Naive thymus-derived CD4-positive, alpha-beta T cell (primary cell): ENCODE results near the gene TMC5. TPM values are rescaled to one million over a fixed set of nuclear protein-coding genes. Genes with fewer than 3 reads are reported as not detected.

Source experiments
- ATAC-seq: fragments of 150-1000 bp; cut with Tn5 transposase; 2 replicates; pipeline ENCODE4 v1.10.0; 2021; ENCODE audit warnings: mild to moderate bottlenecking, moderate library complexity
- CTCF ChIA-PET: fragments of 350-600 bp; sonication (Branson Sonifier 250); formaldehyde crosslinking; loops from one replicate; lab custom pipeline; 2021; ENCODE audit warnings: antibody characterized with exemption; lab: Charles Lee
- POLR2A ChIA-PET: fragments of 350-600 bp; sonication (Branson Sonifier 250); formaldehyde crosslinking; loops from one replicate; lab custom pipeline; 2021; ENCODE audit warnings: antibody characterized with exemption, inconsistent platforms; lab: Charles Lee
- DNase-seq, 9 donors: peaks; one replicate each; pipeline versions ENCODE4 v3.0.0 to v3.0.0-alpha.2; 2020 to 2022; ENCODE audit warnings: mixed read lengths in 1 of 9
- H3K27ac ChIP-seq: one replicate; pipeline ENCODE4 v1.7.0; 2013; ENCODE audit warnings: mild to moderate bottlenecking, low read depth, low read length, moderate library complexity
- H3K27me3 ChIP-seq, 2 donors: one replicate each; pipeline ENCODE4 v1.7.0; 2013; ENCODE audit warnings: low read length in 2 of 2, mild to moderate bottlenecking in 2 of 2, moderate library complexity in 2 of 2; ENCODE audit not compliant: control insufficient read depth in 2 of 2, insufficient read depth in 2 of 2
- H3K36me3 ChIP-seq, 3 experiments: 1 replicate in 2 of 3; 2 replicates in 1 of 3; pipeline ENCODE4 v1.7.0; 2013; ENCODE audit warnings: low read length in 3 of 3, mild to moderate bottlenecking in 3 of 3, moderate library complexity in 1 of 3; ENCODE audit not compliant: insufficient read depth in 3 of 3, control insufficient read depth in 2 of 3
- H3K4me1 ChIP-seq, 2 donors: one replicate each; pipeline ENCODE4 v1.7.0; 2013; ENCODE audit warnings: low read length in 2 of 2, mild to moderate bottlenecking in 2 of 2, moderate library complexity in 1 of 2; ENCODE audit not compliant: control insufficient read depth in 2 of 2, insufficient read depth in 2 of 2
- H3K4me3 ChIP-seq: 2 replicates; pipeline ENCODE4 v1.7.0; 2013; ENCODE audit warnings: mild to moderate bottlenecking, low read length
- H3K9me3 ChIP-seq, 3 experiments: 1 replicate in 2 of 3; 2 replicates in 1 of 3; pipeline ENCODE4 v1.7.0; 2013; ENCODE audit warnings: low read length in 3 of 3; ENCODE audit not compliant: control insufficient read depth in 2 of 3
- H3K27ac Mint-ChIP-seq, 9 donors: one replicate each; pipeline ENCODE4 v1.8.0; 2020 to 2022; ENCODE audit warnings: mixed read lengths in 9 of 9, mild to moderate bottlenecking in 8 of 9, moderate library complexity in 5 of 9, inconsistent platforms in 2 of 9
- H3K27me3 Mint-ChIP-seq, 5 donors: one replicate each; pipeline ENCODE4 v1.8.0; 2021 to 2022; ENCODE audit warnings: mixed read lengths in 5 of 5, mild to moderate bottlenecking in 1 of 5
- H3K36me3 Mint-ChIP-seq, 5 donors: one replicate each; pipeline ENCODE4 v1.8.0; 2020 to 2022; ENCODE audit warnings: mixed read lengths in 5 of 5, mild to moderate bottlenecking in 3 of 5, inconsistent platforms in 1 of 5
- H3K4me1 Mint-ChIP-seq, 7 donors: one replicate each; pipeline ENCODE4 v1.8.0; 2020 to 2022; ENCODE audit warnings: mixed read lengths in 7 of 7, mild to moderate bottlenecking in 3 of 7, inconsistent platforms in 1 of 7
- H3K4me3 Mint-ChIP-seq, 10 donors: one replicate each; pipeline ENCODE4 v1.8.0; 2020 to 2022; ENCODE audit warnings: mild to moderate bottlenecking in 10 of 10, mixed read lengths in 10 of 10, moderate library complexity in 6 of 10, inconsistent platforms in 2 of 10
- H3K9me3 Mint-ChIP-seq, 11 donors: one replicate each; pipeline ENCODE4 v1.8.0; 2020 to 2022; ENCODE audit warnings: mixed read lengths in 11 of 11, mild to moderate bottlenecking in 4 of 11, inconsistent platforms in 1 of 11, moderate library complexity in 1 of 11
- intact Hi-C, 2 donors: fragments of 100-400 bp; cut with micrococcal nuclease; formaldehyde crosslinking; loops; one replicate each; pipeline ENCODE4 v1.15.1; 2023
- polyA plus RNA-seq, 2 donors: library from polyadenylated mRNA; unstranded; fragments of 300-500 nt; fragmentation: Illumina TruSeq; gene quantifications; one replicate each; pipeline ENCODE4 v1.2.3, GENCODE V29; 2021
- total RNA-seq, 6 experiments: library from RNA in 5 of 6; stranded (reverse) in 5 of 6; gene quantifications; 1 replicate in 5 of 6; 2 replicates in 1 of 6; pipeline ENCODE4 v1.2.3 and lab custom pipeline; 2021 to 2026

The TMC5 gene
- total and polyA plus RNA-seq, 7 experiments from 2014 or later, result not detected

DNA sequence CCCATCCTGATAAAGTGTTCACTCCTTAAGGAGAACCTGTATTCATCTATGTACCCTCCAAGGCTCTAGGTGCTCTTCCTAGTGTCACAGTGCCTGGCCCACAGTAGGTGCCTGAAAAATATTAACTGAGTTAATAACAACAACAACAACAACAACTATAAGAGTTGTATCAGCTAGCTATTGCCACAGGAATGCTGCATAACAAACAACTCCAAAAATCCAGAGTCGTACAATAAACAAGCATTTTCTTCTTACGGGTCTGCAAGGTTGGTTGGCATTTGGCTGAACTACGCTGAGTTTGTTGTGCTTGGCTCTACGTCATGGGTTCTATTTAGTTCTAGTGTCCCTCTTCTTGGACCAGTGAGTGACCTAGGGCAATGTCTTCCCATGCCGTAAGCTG lies 29.2 kb downstream of the TMC5 start:
- Mint-ChIP-seq H3K27ac (no peak overlapping the region), H3K36me3 (no peaks in the 10 kb centered on the region), H3K9me3 (peaks cover 0 to 9% (median 4%) of the 10 kb centered on the region in 11 donors), H3K27me3 (peaks cover 0 to 35% (median 30%) of the 10 kb centered on the region in 5 donors), H3K4me1 (no peaks in the 10 kb centered on the region), H3K4me3 (no peak overlapping the region)
- no peaks in the 10 kb centered on the region for H3K36me3 ChIP-seq
- ATAC-seq (no peak), DNase-seq (no peak)
- no peaks in the 10 kb centered on the region for H3K9me3 ChIP-seq
- no peaks in the 10 kb centered on the region for H3K4me1 ChIP-seq
- intact Hi-C loops, result no loop called here
- H3K27me3 ChIP-seq, result no peaks in the 10 kb centered on the region
- CTCF ChIA-PET, result no interaction called here
- H3K27ac ChIP-seq, result no peak overlapping the region
- H3K4me3 ChIP-seq, result no peak overlapping the region
- POLR2A ChIA-PET, result no interaction called here

DNA sequence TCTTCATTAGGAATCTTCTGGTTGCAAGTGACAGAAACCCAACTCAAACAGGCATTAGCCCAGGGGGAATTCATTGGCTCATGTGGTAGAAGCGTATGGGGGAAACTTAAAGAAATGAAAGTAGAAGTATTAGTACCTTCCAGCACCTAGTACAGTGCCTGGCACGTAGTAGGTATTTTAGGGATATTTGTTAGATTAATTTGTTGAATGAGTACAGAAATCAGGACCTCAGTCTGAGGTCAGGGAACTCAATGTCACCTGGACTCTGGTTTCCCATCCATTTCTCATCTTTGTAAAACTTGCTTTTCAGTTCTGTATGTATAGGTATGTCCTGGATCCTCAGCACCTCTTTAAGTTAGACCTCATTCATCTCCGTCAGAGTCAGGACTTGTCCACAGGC lies 32.5 kb downstream of the TMC5 start:
- no peaks in the 10 kb centered on the region for H3K4me1 Mint-ChIP-seq
- H3K36me3 Mint-ChIP-seq, result no peaks in the 10 kb centered on the region
- ChIA-PET POLR2A (no interaction called here), CTCF (no interaction called here)
- Histone ChIP-seq H3K4me1 (no peaks in the 10 kb centered on the region), H3K4me3 (no peak overlapping the region), H3K9me3 (no peaks in the 10 kb centered on the region), H3K27me3 (no peaks in the 10 kb centered on the region), H3K27ac (no peak overlapping the region), H3K36me3 (no peaks in the 10 kb centered on the region)
- peaks cover 0 to 26% (median 19%) of the 10 kb centered on the region in 5 donors for H3K27me3 Mint-ChIP-seq
- intact Hi-C loops, result no loop called here
- H3K27ac Mint-ChIP-seq, result no peak overlapping the region
- DNase-seq, result no peak
- no peak overlapping the region for H3K4me3 Mint-ChIP-seq
- peaks cover 0 to 5% (median 1%) of the 10 kb centered on the region in 11 donors for H3K9me3 Mint-ChIP-seq
- ATAC-seq, result no peak

DNA sequence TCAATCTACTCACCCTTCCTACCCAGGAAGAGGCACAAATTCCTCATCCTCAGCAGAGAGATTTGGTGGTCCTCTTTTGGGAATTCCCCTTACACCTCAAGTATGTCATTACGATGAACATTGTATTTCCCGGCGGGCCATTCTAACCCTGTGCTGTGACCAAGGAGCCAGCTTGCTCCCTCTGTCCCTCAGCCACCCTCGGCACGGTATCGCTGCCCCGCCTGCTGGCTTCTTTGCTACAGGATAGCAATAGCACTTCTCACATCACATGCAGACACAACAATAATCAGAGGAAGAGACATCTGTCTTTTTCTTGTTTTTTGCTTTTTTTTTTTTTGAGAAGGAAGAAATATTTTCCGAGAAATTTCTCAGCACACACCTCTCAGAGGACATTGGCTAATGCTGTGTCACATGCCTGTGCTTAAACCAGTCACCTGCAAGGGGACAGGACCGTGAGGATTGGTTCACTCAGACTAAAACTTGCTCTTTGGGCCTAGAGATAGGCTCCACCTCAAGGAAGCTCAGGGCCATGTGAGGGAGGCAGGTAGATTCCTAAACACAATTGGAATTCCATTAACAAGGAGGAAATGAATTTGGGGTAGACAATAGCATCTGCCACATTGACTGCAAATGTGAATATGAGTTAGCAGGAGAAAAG lies 41.2 kb downstream of the TMC5 start:
- Histone ChIP-seq H3K36me3 (no peaks in the 10 kb centered on the region), H3K9me3 (no peaks in the 10 kb centered on the region), H3K4me3 (no peak overlapping the region), H3K4me1 (no peaks in the 10 kb centered on the region), H3K27ac (no peak overlapping the region), H3K27me3 (no peaks in the 10 kb centered on the region)
- POLR2A ChIA-PET, result no interaction called here
- no peak for ATAC-seq
- Mint-ChIP-seq H3K4me3 (no peak overlapping the region), H3K36me3 (peaks cover 0 to 4% (median 0%) of the 10 kb centered on the region in 5 donors), H3K27ac (no peak overlapping the region), H3K9me3 (peaks cover 0 to 3% (median 0%) of the 10 kb centered on the region in 11 donors), H3K4me1 (peaks cover 0 to 2% (median 0%) of the 10 kb centered on the region in 7 donors), H3K27me3 (peaks cover 0 to 9% (median 6%) of the 10 kb centered on the region in 5 donors)
- CTCF ChIA-PET, result no interaction called here
- intact Hi-C loops, result no loop called here
- no peak for DNase-seq

DNA sequence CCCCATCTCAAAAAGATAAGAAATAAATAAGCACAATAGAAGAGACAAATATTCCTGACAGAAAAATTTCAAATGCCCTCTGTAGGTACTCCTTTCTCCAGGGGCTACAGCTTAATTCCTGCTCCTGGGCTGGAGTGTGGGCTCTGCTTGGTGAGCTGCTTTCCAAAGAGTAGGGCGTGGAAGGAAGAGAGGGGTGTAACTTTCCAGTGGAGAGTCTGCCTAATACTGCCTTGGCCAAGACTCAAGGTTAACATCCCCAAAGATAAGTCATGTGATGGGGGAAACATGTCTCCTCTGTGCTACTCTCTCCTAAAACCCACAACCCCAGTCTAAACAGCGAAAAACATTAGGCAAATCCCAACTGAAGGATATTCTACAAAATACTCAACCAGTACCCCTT lies 42.7 kb downstream of the TMC5 start:
- H3K4me3 ChIP-seq, result no peak overlapping the region
- peaks cover 0 to 9% (median 6%) of the 10 kb centered on the region in 5 donors for H3K27me3 Mint-ChIP-seq
- H3K27me3 ChIP-seq, result no peaks in the 10 kb centered on the region
- H3K27ac ChIP-seq, result no peak overlapping the region
- no peak for DNase-seq
- H3K9me3 Mint-ChIP-seq, result peaks cover 0 to 3% (median 0%) of the 10 kb centered on the region in 11 donors
- intact Hi-C loops, result no loop called here
- H3K9me3 ChIP-seq, result no peaks in the 10 kb centered on the region
- POLR2A ChIA-PET, result no interaction called here
- no peaks in the 10 kb centered on the region for H3K4me1 ChIP-seq
- no peak overlapping the region for H3K4me3 Mint-ChIP-seq
- H3K36me3 ChIP-seq, result no peaks in the 10 kb centered on the region
- CTCF ChIA-PET, result no interaction called here
- peaks cover 0 to 4% (median 0%) of the 10 kb centered on the region in 5 donors for H3K36me3 Mint-ChIP-seq
- H3K27ac Mint-ChIP-seq, result no peak overlapping the region
- no peak for ATAC-seq
- peaks cover 0 to 4% (median 0%) of the 10 kb centered on the region in 7 donors for H3K4me1 Mint-ChIP-seq

DNA sequence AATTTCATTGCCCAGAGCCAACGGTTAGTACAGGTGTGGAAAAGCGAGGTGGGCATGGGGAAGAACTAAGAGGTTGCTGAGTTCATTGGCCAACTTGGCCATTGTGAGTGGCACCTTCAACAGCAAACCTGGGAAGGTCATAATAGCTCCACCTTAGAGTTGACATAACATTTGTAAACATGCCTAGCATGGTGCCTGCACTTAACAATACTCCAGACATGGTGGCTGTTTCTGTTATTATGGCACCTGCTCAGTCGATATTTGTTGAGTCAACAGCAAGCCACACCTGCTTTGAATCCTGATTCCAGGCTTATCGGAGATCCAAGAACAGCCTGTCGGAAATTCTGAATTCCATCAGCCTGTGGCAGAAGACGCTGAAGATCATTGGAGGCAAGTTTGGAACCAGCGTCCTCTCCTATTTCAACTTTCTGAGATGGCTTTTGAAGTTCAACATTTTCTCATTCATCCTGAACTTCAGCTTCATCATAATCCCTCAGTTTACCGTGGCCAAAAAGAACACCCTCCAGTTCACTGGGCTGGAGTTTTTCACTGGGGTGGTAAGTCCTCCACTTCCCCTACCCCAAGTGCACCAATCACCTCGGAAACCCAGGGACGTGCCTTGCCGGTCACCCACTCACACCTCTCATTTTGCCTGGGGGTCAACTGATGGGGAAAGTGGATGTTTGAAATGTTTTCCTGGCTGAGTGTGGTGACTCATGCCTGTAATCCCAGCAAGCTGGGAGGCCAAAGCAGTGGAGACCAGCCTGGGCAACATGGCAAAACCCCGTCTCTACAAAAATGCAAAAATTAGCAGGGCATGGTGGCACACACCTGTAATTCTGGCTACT lies 46.0 kb downstream of the TMC5 start:
- ChIA-PET CTCF (no interaction called here), POLR2A (no interaction called here)
- H3K27me3 ChIP-seq, result no peaks in the 10 kb centered on the region
- H3K4me3 ChIP-seq, result no peak overlapping the region
- Mint-ChIP-seq H3K4me1 (peaks cover 0 to 4% (median 0%) of the 10 kb centered on the region in 7 donors), H3K9me3 (peaks cover 0 to 3% (median 0%) of the 10 kb centered on the region in 11 donors), H3K27ac (no peak overlapping the region), H3K4me3 (no peak overlapping the region), H3K36me3 (peaks cover 0 to 4% (median 0%) of the 10 kb centered on the region in 5 donors), H3K27me3 (peaks cover 0 to 7% (median 3%) of the 10 kb centered on the region in 5 donors)
- no peak for DNase-seq
- no peak for ATAC-seq
- intact Hi-C loops, result no loop called here
- H3K4me1 ChIP-seq, result no peaks in the 10 kb centered on the region
- no peaks in the 10 kb centered on the region for H3K36me3 ChIP-seq
- no peak overlapping the region for H3K27ac ChIP-seq
- no peaks in the 10 kb centered on the region for H3K9me3 ChIP-seq

DNA sequence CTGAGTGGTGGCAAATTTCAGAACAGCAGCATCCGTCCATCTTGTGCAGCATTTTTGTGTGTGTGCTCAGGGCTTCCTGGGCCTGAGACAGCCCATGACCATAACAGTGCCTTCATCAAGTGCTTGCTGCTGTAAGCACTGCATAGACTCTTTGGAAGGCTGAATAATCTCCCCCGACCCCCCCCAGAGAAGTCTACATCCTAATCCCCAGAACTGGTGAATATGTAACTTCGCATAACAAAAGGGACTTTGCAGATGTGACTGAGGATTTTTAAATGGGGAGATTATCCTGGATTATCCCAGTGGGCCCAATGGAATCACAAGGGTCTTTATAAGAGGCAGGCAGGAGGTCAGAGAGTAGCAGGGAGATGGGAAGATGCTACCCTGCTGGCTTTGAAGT lies 50.6 kb downstream of the TMC5 start:
- H3K4me1 Mint-ChIP-seq, result peaks cover 0 to 4% (median 0%) of the 10 kb centered on the region in 7 donors

More for the DNA sequence above, 50.6 kb downstream of the TMC5 start:
- no peak overlapping the region for H3K27ac Mint-ChIP-seq
- Histone ChIP-seq H3K27ac (no peak overlapping the region), H3K36me3 (no peaks in the 10 kb centered on the region), H3K27me3 (no peaks in the 10 kb centered on the region), H3K9me3 (no peaks in the 10 kb centered on the region), H3K4me1 (no peaks in the 10 kb centered on the region), H3K4me3 (no peak overlapping the region)
- no peak for DNase-seq
- no peak overlapping the region for H3K4me3 Mint-ChIP-seq
- POLR2A ChIA-PET, result no interaction called here
- CTCF ChIA-PET, result no interaction called here
- intact Hi-C loops, result no loop called here
- no peaks in the 10 kb centered on the region for H3K27me3 Mint-ChIP-seq
- H3K9me3 Mint-ChIP-seq, result peaks cover 0 to 1% (median 0%) of the 10 kb centered on the region in 11 donors
- no peaks in the 10 kb centered on the region for H3K36me3 Mint-ChIP-seq
- no peak for ATAC-seq
